NCI-H2227 (cell line): ENCODE results near the gene GID8.

Experiments
- DNase-seq: peaks from one replicate; lab custom pipeline; 2025; ENCODE audit not compliant: unreplicated experiment; lab: John Stamatoyannopoulos, UW

The GID8 gene

GRCh38 chr20:62941792-62942191 lies 3.8 kb downstream of the GID8 start:
- no peak for DNase-seq

GRCh38 chr20:62942456-62942855 lies 4.5 kb downstream of the GID8 start:
- DNase-seq: no peak

- DNase-seq: no peak
Observed at GRCh38 chr20:62943396-62943795, 5.4 kb downstream of the GID8 start.

GRCh38 chr20:62944184-62944583 lies 6.2 kb downstream of the GID8 start:
- no peak for DNase-seq

- DNase-seq: no peak
Observed at GRCh38 chr20:62944746-62945145, 6.8 kb downstream of the GID8 start.

- DNase-seq: no peak
Observed at GRCh38 chr20:62945771-62946339, 7.9 kb downstream of the GID8 start.

GRCh38 chr20:62946918-62947317 lies 9.0 kb downstream of the GID8 start:
- no peak for DNase-seq

GRCh38 chr20:62947532-62948300 lies 9.8 kb downstream of the GID8 start:
- DNase-seq: no peak

GRCh38 chr20:62949153-62949821 lies 11.3 kb downstream of the GID8 start:
- no peak for DNase-seq

- DNase-seq: no peak
Observed at GRCh38 chr20:62949962-62950361, 12.0 kb downstream of the GID8 start.

- DNase-seq: no peak
Observed at GRCh38 chr20:62950741-62951140, 12.8 kb downstream of the GID8 start.

GRCh38 chr20:62951143-62951895 lies 13.4 kb downstream of the GID8 start:
- DNase-seq: no peak

GRCh38 chr20:62951896-62952372 lies 14.0 kb downstream of the GID8 start:
- no peak for DNase-seq

GRCh38 chr20:62952373-62952967 lies 14.5 kb downstream of the GID8 start, which contains the start of gene SLC17A9:
Gene SLC17A9, plus strand, starts transcription at chr20:62952709. Its CDS starts 122 bp downstream, at chr20:62952831.
- no peak for DNase-seq

- DNase-seq: no peak
Observed at GRCh38 chr20:62952968-62953838, 15.3 kb downstream of the GID8 start.

- peak; percentile 84 for DNase-seq
Observed at GRCh38 chr20:62953839-62954703, 16.1 kb downstream of the GID8 start.

GRCh38 chr20:62955519-62956386 lies 17.8 kb downstream of the GID8 start:
- no peak for DNase-seq
